Superior temporal gyrus (tissue), 1 donor: ENCODE measurements around the gene PLA2G2E.
"Not testable (repeated sequence)": the region's sequence is repeated elsewhere in the genome, so short reads cannot be mapped to it uniquely, and the experiment has no call there.

Experiments
- DNase-seq: peaks from one replicate; pipeline ENCODE4 v3.0.0-alpha.2; 2016; ENCODE audit errors: extremely low spot score

PLA2G2E gene

GRCh38 chr1:19884312-19884711 lies 39.1 kb downstream of the PLA2G2E start:
- DNase-seq: no peak

GRCh38 chr1:19882111-19883071 lies 41.0 kb downstream of the PLA2G2E start, which contains the start of gene OTUD3:
Gene OTUD3 (plus strand): TSS chr1:19882395. CDS start chr1:19882514, 119 bp downstream.
- DNase-seq: peak; percentile 100

GRCh38 chr1:19880841-19881240 lies 42.6 kb downstream of the PLA2G2E start:
- DNase-seq: not testable (repeated sequence)

- DNase-seq: no peak
Observed at GRCh38 chr1:19879661-19880060, 43.8 kb downstream of the PLA2G2E start.

- DNase-seq: no peak
Observed at GRCh38 chr1:19879227-19879626, 44.2 kb downstream of the PLA2G2E start.

GRCh38 chr1:19878637-19878985 lies 44.8 kb downstream of the PLA2G2E start:
- DNase-seq: no peak

GRCh38 chr1:19877821-19878636 lies 45.4 kb downstream of the PLA2G2E start:
- DNase-seq: no peak

GRCh38 chr1:19877181-19877750 lies 46.2 kb downstream of the PLA2G2E start:
- no peak for DNase-seq

GRCh38 chr1:19872190-19872589 lies 51.2 kb downstream of the PLA2G2E start:
- no peak for DNase-seq
